Chondrocyte (in vitro differentiated cells): Measurements from ENCODE around the gene FOSB. TPM values are rescaled to one million over a fixed set of nuclear protein-coding genes. Genes with fewer than 3 reads are reported as not detected.

Source experiments
- DNase-seq: peaks from one replicate; pipeline ENCODE4 v3.0.0; 2021; ENCODE audit warnings: mixed read lengths, low spot score
- H3K27ac Mint-ChIP-seq: one replicate; pipeline ENCODE4 v1.8.0; 2021; ENCODE audit warnings: mild to moderate bottlenecking, moderate library complexity, mixed read lengths; ENCODE audit not compliant: unreplicated experiment
- H3K27me3 Mint-ChIP-seq: 2 replicates; pipeline ENCODE4 v1.8.0; 2021; ENCODE audit warnings: low read depth, mixed read lengths
- H3K36me3 Mint-ChIP-seq: 2 replicates; pipeline ENCODE4 v1.8.0; 2021; ENCODE audit warnings: low read depth, mixed read lengths
- H3K4me1 Mint-ChIP-seq: 2 replicates; pipeline ENCODE4 v1.8.0; 2021; ENCODE audit warnings: low read depth, mild to moderate bottlenecking, mixed read lengths
- H3K4me3 Mint-ChIP-seq: one replicate; pipeline ENCODE4 v1.8.0; 2021; ENCODE audit warnings: mild to moderate bottlenecking, moderate library complexity, mixed read lengths; ENCODE audit not compliant: unreplicated experiment
- H3K9me3 Mint-ChIP-seq: 2 replicates; pipeline ENCODE4 v1.8.0; 2021; ENCODE audit warnings: low read depth, mixed read lengths
- CTCF ChIP-seq: fragments of 200-600 bp; sonication (generic); IDR thresholded peaks from 2 replicates; pipeline ENCODE4 v1.5.0; 2021; ENCODE audit warnings: antibody characterized with exemption, mild to moderate bottlenecking, moderate library complexity
- long read RNA-seq: library from polyadenylated mRNA; stranded (forward); transcript quantifications from one replicate; pipeline ENCODE4 v2.0.0, GENCODE V29; 2021
- total RNA-seq: library from RNA; stranded (reverse); gene quantifications from 3 replicates; pipeline ENCODE4 v1.2.1, GENCODE V29; 2021

FOSB gene
- total RNA-seq = 25.5 to 50.9 TPM (median 43.8 TPM) in 3 replicates
- long read RNA-seq, partial matches to known transcripts = 0 of 15 reads
- long read RNA-seq, other reads (novel, unspliced or antisense) = 10 of 15 reads

GRCh38 chr19:45467456-45468158 is at the start of gene FOSB:
FOSB (plus strand) TSS chr19:45467996; CDS start chr19:45468587, 591 bp downstream.
- DNase-seq = peak; percentile 98
- peak within 1 kb of the TSS; percentile 89 for H3K4me3 Mint-ChIP-seq
- H3K27me3 Mint-ChIP-seq = no peaks in the 10 kb centered on the region
- peaks cover under 1% of the 10 kb centered on the region for H3K36me3 Mint-ChIP-seq
- H3K27ac Mint-ChIP-seq = peak within 1 kb of the TSS; percentile 97
- TF ChIP-seq CTCF = peak; percentile 65
- H3K4me1 Mint-ChIP-seq = peaks cover 29% of the 10 kb centered on the region
- no peaks in the 10 kb centered on the region for H3K9me3 Mint-ChIP-seq

- H3K36me3 Mint-ChIP-seq = peaks cover 26% of the 10 kb centered on the region
- H3K27me3 Mint-ChIP-seq = no peaks in the 10 kb centered on the region
- no peak overlapping the region for H3K27ac Mint-ChIP-seq
- DNase-seq = no peak
- no peaks in the 10 kb centered on the region for H3K9me3 Mint-ChIP-seq
- H3K4me1 Mint-ChIP-seq = peaks cover 35% of the 10 kb centered on the region
- no peak for TF ChIP-seq CTCF
- no peak overlapping the region for H3K4me3 Mint-ChIP-seq
Observed at GRCh38 chr19:45418802-45419201, 49.0 kb upstream of the FOSB start.

- Mint-ChIP-seq H3K27me3 (no peaks in the 10 kb centered on the region), H3K4me1 (peaks cover 41% of the 10 kb centered on the region), H3K36me3 (peaks cover 21% of the 10 kb centered on the region), H3K4me3 (no peak overlapping the region), H3K27ac (no peak overlapping the region), H3K9me3 (no peaks in the 10 kb centered on the region)
- no peak for TF ChIP-seq CTCF
- no peak for DNase-seq
Observed at GRCh38 chr19:45419396-45419795, 48.4 kb upstream of the FOSB start.

- H3K27me3 Mint-ChIP-seq = no peaks in the 10 kb centered on the region
- no peak for DNase-seq
- peaks cover 18% of the 10 kb centered on the region for H3K36me3 Mint-ChIP-seq
- TF ChIP-seq CTCF = no peak
- no peak overlapping the region for H3K27ac Mint-ChIP-seq
- peaks cover 46% of the 10 kb centered on the region for H3K4me1 Mint-ChIP-seq
- H3K9me3 Mint-ChIP-seq = no peaks in the 10 kb centered on the region
- H3K4me3 Mint-ChIP-seq = no peak overlapping the region
Observed at GRCh38 chr19:45419895-45420294, 47.9 kb upstream of the FOSB start.

GRCh38 chr19:45420356-45420755 is 47.4 kb upstream of the FOSB start:
- Mint-ChIP-seq H3K27me3 (no peaks in the 10 kb centered on the region), H3K36me3 (peaks cover 18% of the 10 kb centered on the region), H3K4me3 (no peak overlapping the region), H3K27ac (no peak overlapping the region), H3K4me1 (peaks cover 47% of the 10 kb centered on the region), H3K9me3 (no peaks in the 10 kb centered on the region)
- DNase-seq = no peak
- no peak for TF ChIP-seq CTCF
